HL-60 (cell line): ENCODE data around the gene FASTKD3.
"Not testable (repeated sequence)": the region's sequence is repeated elsewhere in the genome, so short reads cannot be mapped to it uniquely, and the experiment has no call there.

Source experiments
- DNase-seq, 2 experiments: peaks; one replicate each; pipeline ENCODE4 v3.0.0-alpha.2; 2010 to 2020; ENCODE audit warnings: low read depth in 1 of 2, low spot score in 1 of 2
- H3K27ac ChIP-seq: fragments of 250-450 bp; sonication (Bioruptor Pico); replicated peaks from 2 replicates; pipeline ENCODE4 v1.5.1; 2020; ENCODE audit warnings: mild to moderate bottlenecking, moderate library complexity
- H3K27me3 ChIP-seq: fragments of 250-450 bp; sonication (Bioruptor Pico); 2 replicates; pipeline ENCODE4 v1.5.1; 2021; ENCODE audit warnings: mild to moderate bottlenecking, moderate library complexity; ENCODE audit not compliant: insufficient read depth, poor library complexity, severe bottlenecking
- H3K4me3 ChIP-seq: replicated peaks from 2 replicates; pipeline ENCODE4 v1.5.1; 2011; ENCODE audit warnings: mild to moderate bottlenecking, control low read depth, low read length; ENCODE audit not compliant: insufficient read depth
- CTCF ChIP-seq: IDR thresholded peaks from one replicate; pipeline ENCODE4 v1.5.1; 2011; ENCODE audit warnings: low read length, control low read depth, inconsistent platforms; ENCODE audit not compliant: insufficient read depth
- GABPA ChIP-seq: IDR thresholded peaks from 2 replicates; pipeline ENCODE4 v1.6.1; 2012; ENCODE audit warnings: low read depth
- POLR2AphosphoS5 ChIP-seq: IDR thresholded peaks from 2 replicates; pipeline ENCODE4 v1.6.1; 2012; ENCODE audit warnings: low read depth
- REST ChIP-seq: IDR thresholded peaks from 2 replicates; pipeline ENCODE4 v1.6.1; 2012; ENCODE audit warnings: low read depth; ENCODE audit not compliant: insufficient replicate concordance
- SPI1 ChIP-seq: IDR thresholded peaks from 2 replicates; pipeline ENCODE4 v1.6.1; 2012; ENCODE audit warnings: low read depth, mild to moderate bottlenecking, borderline replicate concordance

FASTKD3 gene

GRCh38 chr5:7916171-7916804 lies 47.5 kb upstream of the FASTKD3 start:
- H3K4me3 ChIP-seq: no peak overlapping the region

GRCh38 chr5:7911429-7911771 lies 42.6 kb upstream of the FASTKD3 start:
- not testable (repeated sequence) for H3K27ac ChIP-seq, H3K27me3 ChIP-seq, H3K4me3 ChIP-seq, DNase-seq

More at GRCh38 chr5:7916171-7916804, 47.5 kb upstream of the FASTKD3 start:
- DNase-seq: no peak
- no peak overlapping the region for H3K27ac ChIP-seq
- no peaks in the 10 kb centered on the region for H3K27me3 ChIP-seq
- TF ChIP-seq POLR2AphosphoS5 (no peak), GABPA (no peak), SPI1 (no peak), CTCF (no peak), REST (no peak)

GRCh38 chr5:7910738-7911428 lies 42.1 kb upstream of the FASTKD3 start:
- H3K4me3 ChIP-seq: no peak overlapping the region
- DNase-seq: no peak

More at GRCh38 chr5:7910738-7911428, 42.1 kb upstream of the FASTKD3 start:
- H3K27me3 ChIP-seq: no peaks in the 10 kb centered on the region
- no peak overlapping the region for H3K27ac ChIP-seq
- TF ChIP-seq CTCF (no peak), GABPA (no peak), SPI1 (no peak), POLR2AphosphoS5 (no peak), REST (no peak)
